Neutrophil (primary cell): ENCODE measurements around the gene MSL3.

Experiments used
- H3K27ac ChIP-seq: fragments of 200-600 bp; sonication (generic); 2 replicates; pipeline ENCODE4 v1.5.1; 2016; ENCODE audit warnings: mild to moderate bottlenecking, moderate library complexity
- H3K27me3 ChIP-seq: fragments of 200-600 bp; sonication (generic); 2 replicates; pipeline ENCODE4 v1.6.0; 2016; ENCODE audit warnings: mild to moderate bottlenecking
- H3K36me3 ChIP-seq: fragments of 200-600 bp; sonication (generic); 2 replicates; pipeline ENCODE4 v1.5.1; 2017
- H3K4me1 ChIP-seq, 2 experiments: fragments of 200-600 bp in 1 of 2; sonication (generic) in 1 of 2; 1 replicate in 1 of 2; 2 replicates in 1 of 2; pipeline versions ENCODE4 v1.5.1 to v1.6.1; 2013 to 2016; ENCODE audit warnings: low read depth in 1 of 2, low read length in 1 of 2, mild to moderate bottlenecking in 1 of 2, moderate library complexity in 1 of 2; ENCODE audit not compliant: control insufficient read depth in 1 of 2, insufficient read depth in 1 of 2
- H3K4me3 ChIP-seq, 2 experiments: fragments of 200-600 bp in 1 of 2; sonication (generic) in 1 of 2; 1 replicate in 1 of 2; 2 replicates in 1 of 2; pipeline ENCODE4 v1.5.1; 2013 to 2016; ENCODE audit warnings: low read depth in 1 of 2, low read length in 1 of 2, mild to moderate bottlenecking in 1 of 2, moderate library complexity in 1 of 2
- H3K9me3 ChIP-seq: fragments of 200-600 bp; sonication (generic); 2 replicates; pipeline ENCODE4 v1.5.1; 2016
- TF ChIP-seq, protein P1 (sequence below): fragments of 200-600 bp; sonication (generic); IDR thresholded peaks from 2 replicates; pipeline ENCODE4 v1.5.1; 2016; ENCODE audit warnings: antibody characterized with exemption

The MSL3 gene

DNA sequence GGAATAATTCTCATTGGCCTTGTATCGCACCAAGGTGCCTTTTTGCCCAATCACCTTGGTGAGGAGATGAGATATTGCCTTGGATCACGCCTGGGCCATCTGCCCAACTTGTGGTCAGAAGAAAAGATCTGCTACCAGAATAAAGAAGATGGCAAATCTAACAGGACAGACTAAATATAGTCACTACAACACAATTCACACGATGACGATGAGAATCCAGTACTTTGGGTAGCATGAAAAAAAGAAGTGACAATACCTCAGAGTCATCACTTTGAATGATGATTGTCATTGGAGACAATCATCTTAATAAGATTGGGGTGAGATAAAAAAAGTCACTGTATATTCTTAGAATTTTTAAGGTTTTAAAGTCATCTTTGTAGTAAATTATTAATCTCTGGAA, 7.3 kb upstream of the MSL3 start:
- TF ChIP-seq, protein P1, sequence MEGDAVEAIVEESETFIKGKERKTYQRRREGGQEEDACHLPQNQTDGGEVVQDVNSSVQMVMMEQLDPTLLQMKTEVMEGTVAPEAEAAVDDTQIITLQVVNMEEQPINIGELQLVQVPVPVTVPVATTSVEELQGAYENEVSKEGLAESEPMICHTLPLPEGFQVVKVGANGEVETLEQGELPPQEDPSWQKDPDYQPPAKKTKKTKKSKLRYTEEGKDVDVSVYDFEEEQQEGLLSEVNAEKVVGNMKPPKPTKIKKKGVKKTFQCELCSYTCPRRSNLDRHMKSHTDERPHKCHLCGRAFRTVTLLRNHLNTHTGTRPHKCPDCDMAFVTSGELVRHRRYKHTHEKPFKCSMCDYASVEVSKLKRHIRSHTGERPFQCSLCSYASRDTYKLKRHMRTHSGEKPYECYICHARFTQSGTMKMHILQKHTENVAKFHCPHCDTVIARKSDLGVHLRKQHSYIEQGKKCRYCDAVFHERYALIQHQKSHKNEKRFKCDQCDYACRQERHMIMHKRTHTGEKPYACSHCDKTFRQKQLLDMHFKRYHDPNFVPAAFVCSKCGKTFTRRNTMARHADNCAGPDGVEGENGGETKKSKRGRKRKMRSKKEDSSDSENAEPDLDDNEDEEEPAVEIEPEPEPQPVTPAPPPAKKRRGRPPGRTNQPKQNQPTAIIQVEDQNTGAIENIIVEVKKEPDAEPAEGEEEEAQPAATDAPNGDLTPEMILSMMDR: no peak
- peaks cover 23 to 30% of the 10 kb centered on the region in 2 experiments for H3K4me1 ChIP-seq
- no peaks in the 10 kb centered on the region for H3K9me3 ChIP-seq
- no peaks in the 10 kb centered on the region for H3K27me3 ChIP-seq
- H3K36me3 ChIP-seq: no peaks in the 10 kb centered on the region
- no peak overlapping the region for H3K4me3 ChIP-seq
- peak overlapping the region; percentile 84 for H3K27ac ChIP-seq

DNA sequence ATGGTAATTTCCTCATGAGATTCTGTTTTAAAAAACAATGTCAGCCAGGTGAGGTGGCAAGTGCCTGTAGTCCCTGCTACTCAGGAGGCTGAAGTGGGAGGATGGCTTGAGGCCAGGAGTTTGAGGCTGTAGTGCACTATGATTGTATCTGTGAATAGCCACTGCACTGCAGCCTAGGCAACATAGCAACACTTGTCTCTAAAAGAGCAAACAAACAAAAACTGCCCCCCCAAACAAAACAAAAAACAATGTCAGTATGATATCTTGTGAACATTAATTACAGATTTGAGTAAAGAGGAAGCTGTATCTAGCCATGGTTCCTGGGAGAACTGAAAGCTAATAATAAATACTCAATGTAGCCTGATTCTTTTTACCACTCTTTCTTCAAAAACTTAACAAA, 6.8 kb upstream of the MSL3 start:
- peak overlapping the region; percentile 84 for H3K27ac ChIP-seq
- H3K27me3 ChIP-seq: no peaks in the 10 kb centered on the region
- H3K36me3 ChIP-seq: no peaks in the 10 kb centered on the region
- H3K4me1 ChIP-seq: peaks cover 23 to 34% of the 10 kb centered on the region in 2 experiments
- no peak overlapping the region for H3K4me3 ChIP-seq
- TF ChIP-seq, protein P1: no peak
- H3K9me3 ChIP-seq: no peaks in the 10 kb centered on the region

DNA sequence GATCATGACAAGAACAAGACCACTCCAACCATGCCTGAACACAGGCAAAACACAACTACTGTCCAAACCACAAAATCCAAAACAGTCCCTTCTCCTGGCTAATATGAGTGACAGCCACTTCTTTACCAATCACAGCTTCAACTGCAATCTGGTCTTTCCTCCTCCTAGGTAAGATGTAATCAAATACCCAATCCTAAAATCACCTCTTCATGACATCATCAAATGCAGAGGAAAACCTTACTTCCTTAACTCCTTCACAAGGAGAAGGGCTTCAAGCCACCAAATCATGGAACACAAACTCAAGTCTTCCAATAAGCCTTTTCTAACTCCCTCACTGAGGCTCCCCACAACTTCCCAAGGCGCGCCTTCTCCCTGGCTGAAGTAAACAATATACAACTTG, 4.4 kb upstream of the MSL3 start:
- Histone ChIP-seq H3K27me3 (no peaks in the 10 kb centered on the region), H3K4me3 (no peak overlapping the region), H3K36me3 (no peaks in the 10 kb centered on the region), H3K4me1 (peaks cover 36 to 47% of the 10 kb centered on the region in 2 experiments), H3K9me3 (no peaks in the 10 kb centered on the region), H3K27ac (no peak overlapping the region)
- TF ChIP-seq, protein P1: no peak

DNA sequence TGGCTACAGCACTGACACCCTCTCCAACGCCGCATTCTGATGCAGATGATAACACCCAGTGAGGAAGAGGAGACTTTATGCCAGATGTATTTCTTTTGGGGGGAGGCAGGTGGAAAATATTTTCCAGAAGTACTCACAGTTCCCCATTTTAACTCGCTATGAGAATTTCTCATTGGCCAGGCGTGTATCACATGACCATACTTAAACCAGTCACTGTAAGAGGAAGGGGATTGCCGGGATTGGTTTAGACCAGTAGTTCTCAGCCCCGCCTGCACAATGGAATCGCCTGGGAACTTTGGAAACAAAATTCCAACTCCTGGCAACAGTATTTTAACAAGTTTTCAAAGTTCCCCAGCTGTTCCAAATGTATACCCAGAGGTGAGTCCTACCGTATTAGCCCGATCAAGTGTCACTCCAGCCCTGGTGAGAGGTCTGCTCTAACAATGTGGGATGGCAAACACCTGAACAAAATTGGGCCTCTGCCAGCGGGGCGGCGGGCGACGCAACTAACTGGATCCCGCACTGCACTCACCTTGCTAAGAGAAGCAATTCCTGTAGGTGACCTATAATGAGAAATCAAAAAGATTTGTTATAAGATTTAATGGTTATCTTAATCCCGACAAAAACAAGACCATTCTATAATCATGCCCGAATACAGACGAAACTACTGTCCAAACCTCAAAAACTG, 2.9 kb upstream of the MSL3 start:
- Histone ChIP-seq H3K36me3 (no peaks in the 10 kb centered on the region), H3K4me3 (no peak overlapping the region), H3K4me1 (peaks cover 25 to 45% of the 10 kb centered on the region in 2 experiments), H3K9me3 (no peaks in the 10 kb centered on the region), H3K27me3 (no peaks in the 10 kb centered on the region), H3K27ac (no peak overlapping the region)
- TF ChIP-seq, protein P1: no peak

DNA sequence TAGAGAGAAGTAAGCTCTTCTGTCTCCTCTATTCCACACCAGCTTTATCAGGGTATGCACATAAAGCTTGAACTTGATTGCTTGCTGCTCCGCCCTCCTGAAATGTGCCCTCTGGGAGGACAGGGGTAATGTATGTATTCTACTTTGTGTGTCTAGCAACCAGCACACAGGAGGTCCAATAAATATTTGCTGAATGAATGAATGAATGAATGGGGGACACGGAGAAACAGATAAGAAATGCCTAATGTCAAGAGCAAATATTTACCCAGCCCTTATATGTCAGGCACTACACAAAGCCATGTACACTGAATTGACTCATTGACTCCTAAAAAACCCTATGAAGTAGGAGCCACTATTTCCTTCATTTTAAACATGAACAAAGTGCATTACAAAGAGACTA, 2.3 kb upstream of the MSL3 start:
- H3K27ac ChIP-seq: no peak overlapping the region
- TF ChIP-seq, protein P1: no peak
- H3K4me3 ChIP-seq: no peak overlapping the region
- H3K4me1 ChIP-seq: peaks cover 24 to 44% of the 10 kb centered on the region in 2 experiments
- H3K27me3 ChIP-seq: no peaks in the 10 kb centered on the region
- no peaks in the 10 kb centered on the region for H3K9me3 ChIP-seq
- no peaks in the 10 kb centered on the region for H3K36me3 ChIP-seq
